Esophagus squamous epithelium (tissue), 5 donors: ENCODE data around the gene ATP10D. TPM values are rescaled to one million over a fixed set of nuclear protein-coding genes. Genes with fewer than 3 reads are reported as not detected.
A peak's percentile ranks its signal among the peaks of the same experiment; 100 is the strongest.

ENCODE experiments used
- DNase-seq: peaks from one replicate; lab custom pipeline; 2025; lab: John Stamatoyannopoulos, UW
- H3K27ac ChIP-seq, 4 donors: fragments of 200-600 bp; sonication (generic); one replicate each; pipeline ENCODE4 v1.5.1; 2016 to 2019; ENCODE audit warnings: mild to moderate bottlenecking in 1 of 4
- H3K27me3 ChIP-seq, 4 donors: fragments of 200-600 bp; sonication (generic); 1 replicate in 3 of 4; 2 replicates in 1 of 4; pipeline versions ENCODE4 v1.5.1 to v1.6.0; 2017 to 2021; ENCODE audit warnings: antibody characterized with exemption in 1 of 4
- H3K36me3 ChIP-seq, 3 donors: fragments of 200-600 bp; sonication (generic); one replicate each; pipeline ENCODE4 v1.5.1; 2016 to 2019
- H3K4me1 ChIP-seq, 3 donors: fragments of 200-600 bp; sonication (generic); one replicate each; pipeline ENCODE4 v1.5.1; 2017 to 2019
- H3K4me3 ChIP-seq, 4 donors: fragments of 200-600 bp; sonication (generic); 1 replicate in 3 of 4; 2 replicates in 1 of 4; pipeline ENCODE4 v1.5.1; 2016 to 2019; ENCODE audit warnings: mild to moderate bottlenecking in 2 of 4, moderate library complexity in 1 of 4
- H3K9me3 ChIP-seq, 3 donors: fragments of 200-600 bp; sonication (generic); one replicate each; pipeline ENCODE4 v1.5.1; 2016 to 2019
- POLR2A ChIP-seq, 4 donors: fragments of 450-650 bp; IDR thresholded peaks; one replicate each; pipeline ENCODE4 v1.6.1; 2017; ENCODE audit warnings: antibody characterized with exemption in 4 of 4, mild to moderate bottlenecking in 4 of 4, moderate library complexity in 3 of 4
- WGBS, 2 donors: methylation state at CpG; one replicate each; pipeline ENCODE4 v1.1.5; 2018; 5-methylcytosine and 5-hydroxymethylcytosine counted together
- intact Hi-C: fragments of 100-400 bp; cut with DNase I; formaldehyde crosslinking; loops from one replicate; pipeline ENCODE4 v1.15.0; 2022
- total RNA-seq, 4 donors: library from RNA; depleted of rRNA; stranded (reverse); fragments of >200 nt; gene quantifications; one replicate each; pipeline ENCODE4 v1.1.0, GENCODE V29; 2016
- TF ChIP-seq, protein P1 (sequence below), 6 experiments: fragments of 450-650 bp in 4 of 6; fragments of 200-600 bp in 2 of 6; sonication (generic) in 2 of 6; IDR thresholded peaks; one replicate each; pipeline ENCODE4 v1.5.1; 2016 to 2019; ENCODE audit warnings: antibody characterized with exemption in 6 of 6, mild to moderate bottlenecking in 4 of 6, moderate library complexity in 4 of 6
- donor health status: DM: yes; HTN: yes; CAD: no.

ATP10D gene
- total RNA-seq, 4 donors from 2014 or later: 18.6 to 31.5 (median 27.8) TPM

DNA sequence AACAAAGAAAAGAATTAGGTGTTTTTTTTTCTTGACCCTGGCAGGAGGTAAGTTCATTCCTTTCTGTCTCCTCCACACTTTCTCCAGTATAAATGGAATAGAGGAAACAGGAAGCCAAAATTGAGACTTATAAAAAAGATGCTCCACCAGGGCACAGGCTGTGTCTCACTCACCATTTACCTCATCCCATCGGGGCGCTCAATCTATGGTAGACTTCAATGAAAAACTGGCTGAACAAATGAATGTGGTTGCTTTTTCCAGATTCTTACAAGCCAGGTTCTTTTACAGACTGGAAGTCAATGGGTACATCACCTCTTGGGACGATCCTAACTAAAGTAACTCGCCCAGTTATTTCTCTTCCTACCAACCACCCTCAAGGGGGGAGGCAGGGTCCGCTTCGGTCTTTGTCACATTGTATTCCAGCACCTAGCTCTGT is 22.3 kb upstream of the ATP10D start:
- no peaks in the 10 kb centered on the region for H3K9me3 ChIP-seq
- WGBS, 2 donors: 4 to 8% methylated on average over 6 of the region's 6 CpGs
- peaks cover 0 to 18% (median 0%) of the 10 kb centered on the region in 3 donors for H3K36me3 ChIP-seq
- H3K27me3 ChIP-seq: no peaks in the 10 kb centered on the region
- peaks cover 0 to 32% (median 7%) of the 10 kb centered on the region in 3 donors for H3K4me1 ChIP-seq
- TF ChIP-seq, protein P1, sequence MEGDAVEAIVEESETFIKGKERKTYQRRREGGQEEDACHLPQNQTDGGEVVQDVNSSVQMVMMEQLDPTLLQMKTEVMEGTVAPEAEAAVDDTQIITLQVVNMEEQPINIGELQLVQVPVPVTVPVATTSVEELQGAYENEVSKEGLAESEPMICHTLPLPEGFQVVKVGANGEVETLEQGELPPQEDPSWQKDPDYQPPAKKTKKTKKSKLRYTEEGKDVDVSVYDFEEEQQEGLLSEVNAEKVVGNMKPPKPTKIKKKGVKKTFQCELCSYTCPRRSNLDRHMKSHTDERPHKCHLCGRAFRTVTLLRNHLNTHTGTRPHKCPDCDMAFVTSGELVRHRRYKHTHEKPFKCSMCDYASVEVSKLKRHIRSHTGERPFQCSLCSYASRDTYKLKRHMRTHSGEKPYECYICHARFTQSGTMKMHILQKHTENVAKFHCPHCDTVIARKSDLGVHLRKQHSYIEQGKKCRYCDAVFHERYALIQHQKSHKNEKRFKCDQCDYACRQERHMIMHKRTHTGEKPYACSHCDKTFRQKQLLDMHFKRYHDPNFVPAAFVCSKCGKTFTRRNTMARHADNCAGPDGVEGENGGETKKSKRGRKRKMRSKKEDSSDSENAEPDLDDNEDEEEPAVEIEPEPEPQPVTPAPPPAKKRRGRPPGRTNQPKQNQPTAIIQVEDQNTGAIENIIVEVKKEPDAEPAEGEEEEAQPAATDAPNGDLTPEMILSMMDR (IDR thresholded peaks at IDR 0.05): no peak
- no peak for TF ChIP-seq POLR2A (IDR thresholded peaks at IDR 0.05)
- H3K4me3 ChIP-seq: peak overlapping the region; percentile 74 to 86 (median 82)
- DNase-seq: no peak
- intact Hi-C loops: no loop called here
- peak overlapping the region; percentile 83 to 92 (median 92) for H3K27ac ChIP-seq

DNA sequence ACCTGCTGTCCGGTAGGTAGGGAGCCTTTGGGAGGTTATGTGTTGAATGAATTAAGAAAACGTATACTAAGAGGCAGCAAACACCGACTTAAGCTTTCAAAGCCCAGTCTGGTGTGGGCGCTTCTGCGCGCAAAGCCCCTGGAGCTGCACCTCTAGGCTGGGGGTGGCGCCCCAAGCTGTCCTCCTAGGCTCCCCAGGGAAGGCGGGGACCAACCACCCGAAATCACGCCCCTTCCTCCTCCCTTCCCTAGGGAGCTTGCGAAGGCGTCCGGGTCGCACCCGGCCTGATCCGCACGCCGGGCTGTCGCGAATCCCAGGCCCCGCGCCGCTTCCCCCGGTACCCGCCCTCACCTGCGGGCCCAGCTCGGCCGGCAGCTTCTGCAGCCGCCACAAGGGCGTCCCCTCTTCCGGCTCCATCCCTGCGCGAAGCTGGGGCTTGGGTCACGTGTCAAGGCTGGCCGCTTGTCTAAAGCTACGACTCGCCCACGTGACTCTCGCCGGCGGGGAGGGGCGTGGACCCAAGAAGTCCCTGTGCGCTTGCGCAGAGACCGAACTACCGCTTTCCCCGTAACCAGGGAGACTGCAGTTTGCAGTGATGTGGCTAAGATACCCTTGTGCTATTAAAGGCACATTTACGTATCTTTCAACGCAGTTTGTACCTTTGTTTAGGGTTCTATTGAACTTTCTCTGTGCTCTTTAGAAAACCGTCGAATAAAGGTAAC is 21.7 kb upstream of the ATP10D start, which contains the start of gene COMMD8:
TSS of gene COMMD8 (minus strand) at position 468 of the 722 bp plus-strand sequence. CDS start at position 417, 51 bp downstream.
- no peaks in the 10 kb centered on the region for H3K9me3 ChIP-seq
- intact Hi-C loops: no loop called here
- H3K36me3 ChIP-seq: peaks cover 0 to 13% (median 0%) of the 10 kb centered on the region in 3 donors
- TF ChIP-seq POLR2A (IDR thresholded peaks at IDR 0.05): peak in 3 of 4 donors; percentile 27 to 63 (median 59)
- TF ChIP-seq, protein P1 (IDR thresholded peaks at IDR 0.05): peak in 5 of 6 experiments; percentile 30 to 57 (median 40)
- peak; percentile 89 for DNase-seq
- H3K4me1 ChIP-seq: peaks cover 0 to 32% (median 7%) of the 10 kb centered on the region in 3 donors
- 0% methylated on average over 13 to 34 of the region's 51 CpGs for WGBS, 2 donors
- no peaks in the 10 kb centered on the region for H3K27me3 ChIP-seq
- peak within 1 kb of the TSS; percentile 74 to 86 (median 82) for H3K4me3 ChIP-seq
- H3K27ac ChIP-seq: peak within 1 kb of the TSS; percentile 83 to 92 (median 92)

DNA sequence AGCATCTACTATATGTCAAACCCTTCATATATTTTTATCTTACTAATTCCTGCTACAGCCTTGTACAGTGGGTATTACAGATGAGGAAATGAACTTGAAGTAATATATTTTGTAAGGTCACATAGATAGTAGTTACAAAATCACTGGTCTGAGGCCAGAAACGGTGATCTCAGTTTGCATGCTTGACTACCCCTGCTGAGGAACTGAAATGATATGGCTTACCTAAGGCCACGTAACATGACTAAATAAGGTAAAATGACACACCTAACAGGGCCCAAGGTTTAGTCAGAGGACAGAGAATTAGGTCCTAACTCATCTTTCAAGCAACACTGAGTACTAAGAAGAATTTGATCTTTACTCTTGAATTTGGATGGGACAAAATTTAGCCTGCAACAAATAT is 20.1 kb upstream of the ATP10D start:
- H3K27me3 ChIP-seq: no peaks in the 10 kb centered on the region
- peaks cover 0 to 34% (median 7%) of the 10 kb centered on the region in 3 donors for H3K4me1 ChIP-seq
- no peak overlapping the region for H3K4me3 ChIP-seq
- DNase-seq: no peak
- H3K27ac ChIP-seq: no peak overlapping the region
- intact Hi-C loops: no loop called here
- 49 to 76% methylated on average over 2 of the region's 2 CpGs for WGBS, 2 donors
- H3K9me3 ChIP-seq: no peaks in the 10 kb centered on the region
- no peak for TF ChIP-seq POLR2A (IDR thresholded peaks at IDR 0.05)
- TF ChIP-seq, protein P1 (IDR thresholded peaks at IDR 0.05): no peak
- H3K36me3 ChIP-seq: no peaks in the 10 kb centered on the region

DNA sequence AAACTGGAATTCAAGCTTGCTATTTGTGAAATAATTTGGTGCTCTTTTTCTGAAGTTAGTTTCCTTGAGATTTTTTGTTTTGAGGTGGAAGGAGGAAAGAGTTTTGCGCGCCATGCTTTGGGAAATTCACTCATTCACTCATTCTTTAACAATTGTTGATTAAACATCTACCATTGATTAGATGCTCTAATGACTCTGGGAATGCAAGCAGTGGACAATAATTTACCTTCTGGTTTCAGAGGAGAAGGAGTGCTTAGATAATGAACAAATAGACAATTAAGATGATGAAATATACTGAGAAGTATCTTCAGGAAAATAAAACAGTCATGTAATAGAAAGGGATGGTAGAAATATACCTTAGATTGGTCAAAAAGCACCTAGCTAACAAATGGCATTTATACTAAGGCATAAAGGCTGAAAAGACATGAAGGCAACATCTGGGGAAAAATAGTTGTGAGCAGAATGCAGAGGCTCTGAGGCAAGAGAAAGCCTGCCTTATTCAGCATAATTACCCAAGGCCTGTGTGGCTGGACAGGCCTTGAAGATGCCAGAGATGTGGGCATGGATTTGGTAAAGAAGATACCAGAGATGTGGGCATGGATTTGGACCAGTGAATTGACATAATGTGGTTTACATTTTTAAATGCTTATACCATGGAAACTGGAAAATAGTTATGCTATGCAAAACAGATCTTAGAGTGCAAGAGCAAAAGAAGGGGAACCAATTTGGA is 18.9 kb upstream of the ATP10D start:
- Histone ChIP-seq H3K27me3 (no peaks in the 10 kb centered on the region), H3K36me3 (no peaks in the 10 kb centered on the region), H3K27ac (no peak overlapping the region), H3K9me3 (no peaks in the 10 kb centered on the region), H3K4me1 (peaks cover 0 to 39% (median 7%) of the 10 kb centered on the region in 3 donors), H3K4me3 (no peak overlapping the region)
- no peak for DNase-seq
- intact Hi-C loops: no loop called here
- WGBS, 2 donors: 37 to 55% methylated on average over 2 of the region's 2 CpGs
- no peak for TF ChIP-seq POLR2A (IDR thresholded peaks at IDR 0.05)
- TF ChIP-seq, protein P1 (IDR thresholded peaks at IDR 0.05): no peak
